GM12801 (cell line): ENCODE measurements around the gene KRT24.

ENCODE experiments used
- CTCF ChIP-seq: IDR thresholded peaks from one replicate; pipeline ENCODE4 v1.5.1; 2011; ENCODE audit warnings: control low read depth; ENCODE audit not compliant: insufficient read length; ENCODE audit errors: extremely low read depth

Gene KRT24

GRCh38 chr17:40695874-40696472, 7.6 kb downstream of the KRT24 start:
- no peak for TF ChIP-seq CTCF

- TF ChIP-seq CTCF, result no peak
Observed at GRCh38 chr17:40694584-40694983, 9.0 kb downstream of the KRT24 start.

GRCh38 chr17:40687106-40687505, 16.4 kb downstream of the KRT24 start:
- no peak for TF ChIP-seq CTCF

GRCh38 chr17:40686192-40686591, 17.4 kb downstream of the KRT24 start:
- TF ChIP-seq CTCF, result no peak

- TF ChIP-seq CTCF, result no peak
Observed at GRCh38 chr17:40680998-40681397, 22.6 kb downstream of the KRT24 start.

- TF ChIP-seq CTCF, result no peak
Observed at GRCh38 chr17:40679523-40679907, 24.0 kb downstream of the KRT24 start.

- no peak for TF ChIP-seq CTCF
Observed at GRCh38 chr17:40678902-40679522, 24.5 kb downstream of the KRT24 start.

- no peak for TF ChIP-seq CTCF
Observed at GRCh38 chr17:40675905-40676304, 27.6 kb downstream of the KRT24 start.
